TTC549 (cell line): Measurements from ENCODE around the gene TMEM229B.

Experiments used
- FAIRE-seq: peaks from 2 replicates; lab custom pipeline; 2012; peaks lifted over from hg19 to GRCh38; lab: Jason Lieb, UNC

The TMEM229B gene

GRCh38 chr14:67421356-67422224 is 66.9 kb downstream of the TMEM229B start:
- no peak for FAIRE-seq
